Smooth muscle cell (in vitro differentiated cells): Measurements from ENCODE around the gene RNPEPL1. TPM values are rescaled to one million over a fixed set of nuclear protein-coding genes. Genes with fewer than 3 reads are reported as not detected.

Source experiments
- DNase-seq: peaks from one replicate; lab custom pipeline; 2025; ENCODE audit not compliant: unreplicated experiment; lab: John Stamatoyannopoulos, UW
- H2AFZ ChIP-seq: fragments of 200-600 bp; sonication (generic); 2 replicates; pipeline ENCODE4 v1.6.0; 2016; ENCODE audit warnings: antibody characterized with exemption, low read depth, mild to moderate bottlenecking
- H3F3A ChIP-seq: fragments of 200-600 bp; sonication (generic); 2 replicates; pipeline ENCODE4 v1.6.0; 2017; ENCODE audit warnings: antibody characterized with exemption, low read depth
- H3K27ac ChIP-seq: fragments of 200-600 bp; sonication (generic); 2 replicates; pipeline ENCODE4 v1.5.1; 2016; ENCODE audit warnings: low read depth, mild to moderate bottlenecking
- H3K27me3 ChIP-seq: fragments of 200-600 bp; sonication (generic); 2 replicates; pipeline ENCODE4 v1.6.1; 2016; ENCODE audit warnings: low read depth, mild to moderate bottlenecking
- H3K36me3 ChIP-seq: fragments of 200-600 bp; sonication (generic); 2 replicates; pipeline ENCODE4 v1.5.1; 2016; ENCODE audit warnings: low read depth
- H3K4me1 ChIP-seq: fragments of 200-600 bp; sonication (generic); 2 replicates; pipeline ENCODE4 v1.5.1; 2016; ENCODE audit warnings: low read depth
- H3K4me2 ChIP-seq: fragments of 200-600 bp; sonication (generic); 2 replicates; pipeline ENCODE4 v1.6.0; 2016; ENCODE audit warnings: mild to moderate bottlenecking
- H3K4me3 ChIP-seq: fragments of 200-600 bp; sonication (generic); 2 replicates; pipeline ENCODE4 v1.5.1; 2016; ENCODE audit warnings: mild to moderate bottlenecking
- H3K79me2 ChIP-seq: fragments of 200-600 bp; sonication (generic); 2 replicates; pipeline ENCODE4 v1.6.0; 2016; ENCODE audit warnings: low read depth, mild to moderate bottlenecking
- H3K9ac ChIP-seq: fragments of 200-600 bp; sonication (generic); 2 replicates; pipeline ENCODE4 v1.6.0; 2016; ENCODE audit warnings: low read depth
- H3K9me3 ChIP-seq: fragments of 200-600 bp; sonication (generic); replicated peaks from 2 replicates; pipeline ENCODE4 v1.5.1; 2016; ENCODE audit warnings: low read depth
- H4K20me1 ChIP-seq: fragments of 200-600 bp; sonication (generic); 2 replicates; pipeline ENCODE4 v1.6.0; 2016; ENCODE audit warnings: low read depth
- WGBS: methylation state at CpG from one replicate; pipeline ENCODE4 v1.1.7; 2016; ENCODE audit warnings: low lambda C conversion rate; 5-methylcytosine and 5-hydroxymethylcytosine counted together
- polyA plus RNA-seq: library from polyadenylated mRNA; unstranded; fragments of >200 nt; fragmentation: Nextera tagmentation; extraction: Ambion mirVana; gene quantifications from 2 replicates; pipeline ENCODE4 v1.2.1, GENCODE V29; 2016
- total RNA-seq: library from RNA; depleted of rRNA; stranded (reverse); fragments of >200 nt; gene quantifications from 2 replicates; pipeline ENCODE4 v1.2.3, GENCODE V29; 2014
- TF ChIP-seq, protein P1 (sequence below): fragments of 200-600 bp; sonication (generic); IDR thresholded peaks from 2 replicates; pipeline ENCODE4 v1.5.1; 2017; ENCODE audit warnings: borderline replicate concordance, mild to moderate bottlenecking, antibody characterized with exemption; ENCODE audit not compliant: insufficient read depth, poor library complexity, severe bottlenecking

The RNPEPL1 gene
- total and polyA plus RNA-seq, 2 experiments from 2014 or later: 15.3 to 40.9 TPM

DNA sequence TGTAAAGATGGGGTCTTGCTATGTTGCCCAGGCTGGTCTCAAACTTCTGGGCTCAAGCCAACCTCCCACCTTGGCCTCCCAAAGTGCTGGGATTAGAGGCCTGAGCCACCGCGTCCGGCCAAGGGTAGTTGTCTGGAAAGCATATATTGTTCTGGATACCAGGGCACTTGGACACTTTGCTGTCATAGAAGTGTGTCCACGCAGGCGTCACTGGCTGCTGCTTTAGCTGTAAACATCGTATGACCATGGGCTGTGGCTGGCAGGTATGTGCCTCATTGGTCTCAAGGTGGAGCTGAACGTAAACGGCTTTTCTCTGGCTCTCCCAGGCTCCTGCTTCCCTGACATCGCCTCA is 53.8 kb downstream of the RNPEPL1 start:
- Histone ChIP-seq H3K27ac (no peak overlapping the region), H3K4me2 (no peak overlapping the region), H4K20me1 (no peaks in the 10 kb centered on the region), H2AFZ (no peak overlapping the region), H3K4me1 (no peaks in the 10 kb centered on the region), H3K36me3 (no peaks in the 10 kb centered on the region), H3F3A (no peaks in the 10 kb centered on the region), H3K9ac (no peak overlapping the region), H3K4me3 (no peak overlapping the region), H3K9me3 (no peaks in the 10 kb centered on the region), H3K27me3 (no peaks in the 10 kb centered on the region), H3K79me2 (no peaks in the 10 kb centered on the region)
- TF ChIP-seq, protein P1, sequence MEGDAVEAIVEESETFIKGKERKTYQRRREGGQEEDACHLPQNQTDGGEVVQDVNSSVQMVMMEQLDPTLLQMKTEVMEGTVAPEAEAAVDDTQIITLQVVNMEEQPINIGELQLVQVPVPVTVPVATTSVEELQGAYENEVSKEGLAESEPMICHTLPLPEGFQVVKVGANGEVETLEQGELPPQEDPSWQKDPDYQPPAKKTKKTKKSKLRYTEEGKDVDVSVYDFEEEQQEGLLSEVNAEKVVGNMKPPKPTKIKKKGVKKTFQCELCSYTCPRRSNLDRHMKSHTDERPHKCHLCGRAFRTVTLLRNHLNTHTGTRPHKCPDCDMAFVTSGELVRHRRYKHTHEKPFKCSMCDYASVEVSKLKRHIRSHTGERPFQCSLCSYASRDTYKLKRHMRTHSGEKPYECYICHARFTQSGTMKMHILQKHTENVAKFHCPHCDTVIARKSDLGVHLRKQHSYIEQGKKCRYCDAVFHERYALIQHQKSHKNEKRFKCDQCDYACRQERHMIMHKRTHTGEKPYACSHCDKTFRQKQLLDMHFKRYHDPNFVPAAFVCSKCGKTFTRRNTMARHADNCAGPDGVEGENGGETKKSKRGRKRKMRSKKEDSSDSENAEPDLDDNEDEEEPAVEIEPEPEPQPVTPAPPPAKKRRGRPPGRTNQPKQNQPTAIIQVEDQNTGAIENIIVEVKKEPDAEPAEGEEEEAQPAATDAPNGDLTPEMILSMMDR: no peak
- no peak for DNase-seq
- 90% methylated on average over 9 of the region's 9 CpGs for WGBS

DNA sequence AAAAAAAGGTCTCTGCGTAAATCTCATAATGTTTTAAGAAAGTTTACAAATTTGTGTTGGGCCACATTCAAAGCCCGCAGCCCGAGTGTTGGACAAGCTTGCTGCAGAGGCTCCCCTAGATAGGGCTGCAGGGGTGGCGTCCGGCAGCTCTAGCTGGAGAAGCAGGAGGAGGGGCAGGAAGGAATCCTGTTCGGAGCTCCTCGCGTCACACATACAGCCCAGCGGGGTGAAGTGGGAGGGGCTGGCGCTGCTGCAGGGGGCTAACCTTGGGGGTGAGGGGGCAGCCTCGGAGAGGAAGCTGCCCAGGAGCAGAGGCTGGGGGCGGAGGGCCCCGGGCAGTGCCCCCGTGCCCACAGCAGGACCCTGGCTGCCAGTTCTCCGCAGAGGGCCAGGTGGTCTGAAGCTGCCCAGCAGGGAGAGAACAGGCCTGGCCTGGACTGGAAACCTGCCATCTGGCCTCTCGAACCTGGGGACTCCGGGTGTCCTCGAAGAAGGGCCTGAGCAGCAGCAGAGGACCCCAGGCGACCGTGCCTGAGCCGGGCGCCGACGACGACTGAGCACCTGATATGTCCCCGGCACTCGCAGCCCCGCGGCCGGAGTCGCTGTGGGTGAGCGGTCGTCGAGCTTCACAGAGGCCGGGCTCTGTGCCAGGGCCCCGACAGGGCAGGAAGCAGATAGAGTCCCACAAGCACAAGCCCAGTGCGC is 54.4 kb downstream of the RNPEPL1 start:
- 87% methylated on average over 37 of the region's 37 CpGs for WGBS
- Histone ChIP-seq H4K20me1 (no peaks in the 10 kb centered on the region), H3K9me3 (no peaks in the 10 kb centered on the region), H3K4me2 (no peak overlapping the region), H3K9ac (no peak overlapping the region), H3K36me3 (no peaks in the 10 kb centered on the region), H3F3A (no peaks in the 10 kb centered on the region), H3K27me3 (no peaks in the 10 kb centered on the region), H3K27ac (no peak overlapping the region), H2AFZ (no peak overlapping the region), H3K79me2 (no peaks in the 10 kb centered on the region), H3K4me3 (no peak overlapping the region), H3K4me1 (no peaks in the 10 kb centered on the region)
- no peak for DNase-seq
- TF ChIP-seq, protein P1: no peak

GRCh38 chr2:240623531-240624010 is 55.3 kb downstream of the RNPEPL1 start:
- no peaks in the 10 kb centered on the region for H3K9me3 ChIP-seq
- no peak overlapping the region for H2AFZ ChIP-seq
- no peaks in the 10 kb centered on the region for H3F3A ChIP-seq
- H3K4me3 ChIP-seq: no peak overlapping the region
- TF ChIP-seq, protein P1: no peak
- DNase-seq: no peak
- no peaks in the 10 kb centered on the region for H3K27me3 ChIP-seq
- H3K36me3 ChIP-seq: no peaks in the 10 kb centered on the region
- H3K4me2 ChIP-seq: no peak overlapping the region
- no peaks in the 10 kb centered on the region for H3K79me2 ChIP-seq
- 73% methylated on average over 5 of the region's 10 CpGs for WGBS
- H4K20me1 ChIP-seq: no peaks in the 10 kb centered on the region
- H3K9ac ChIP-seq: no peak overlapping the region
- H3K27ac ChIP-seq: no peak overlapping the region
- H3K4me1 ChIP-seq: no peaks in the 10 kb centered on the region
